ENCODE results near the gene GPRIN2.

- TF ChIP-seq POLR2A (IDR thresholded peaks at IDR 0.05) (no peak), EP300 (IDR thresholded peaks at IDR 0.05) (no peak)
Measured at GRCh38 chr10:46514899-46515298, 41.6 kb downstream of the GPRIN2 start.

Data from gastroesophageal sphincter (tissue), 2 donors.